K562 (cell line): ENCODE data around the gene NUP153. TPM values are rescaled to one million over a fixed set of nuclear protein-coding genes. Genes with fewer than 3 reads are reported as not detected.

Experiments used
- CBX1 ChIP-seq: sonication (generic); IDR thresholded peaks from 2 replicates; pipeline ENCODE4 v1.6.1; 2016; ENCODE audit warnings: antibody characterized with exemption, low read depth, mild to moderate bottlenecking
- CHD2 ChIP-seq: IDR thresholded peaks from 2 replicates; pipeline ENCODE4 v1.6.1; 2011; ENCODE audit warnings: low read depth, low read length
- CSDE1 ChIP-seq, 2 experiments: fragments of 450-650 bp; IDR thresholded peaks; 2 replicates each; pipeline ENCODE4 v1.6.1; 2016; ENCODE audit warnings: mild to moderate bottlenecking in 1 of 2
- DACH1 ChIP-seq: fragments of 450-650 bp; IDR thresholded peaks from 2 replicates; pipeline ENCODE4 v1.6.1; 2018; ENCODE audit not compliant: partially characterized antibody
- DPF2 ChIP-seq: fragments of 450-650 bp; IDR thresholded peaks from 2 replicates; pipeline ENCODE4 v1.6.1; 2016
- EGR1 ChIP-seq: fragments of 450-650 bp; conservative IDR thresholded peaks from 2 replicates; pipeline ENCODE4 v1.6.1; 2017; ENCODE audit warnings: mild to moderate bottlenecking
- ELF2 ChIP-seq: fragments of 250-450 bp; sonication (Bioruptor Pico); IDR thresholded peaks from 2 replicates; pipeline ENCODE4 v1.5.0; 2021; ENCODE audit warnings: mild to moderate bottlenecking
- ESRRB ChIP-seq: fragments of 250-450 bp; sonication (Bioruptor Pico); IDR thresholded peaks from 2 replicates; pipeline ENCODE4 v1.5.0; 2020; ENCODE audit warnings: mild to moderate bottlenecking, moderate library complexity, borderline replicate concordance
- IRF1 ChIP-seq: sonication (generic); formaldehyde crosslinking; IDR thresholded peaks from 2 replicates; pipeline ENCODE4 v1.8.0; 2022; ENCODE audit warnings: missing genetic modification reagents, mild to moderate bottlenecking, borderline replicate concordance
- JUND ChIP-seq, 2 experiments: IDR thresholded peaks; 2 replicates in 1 of 2; 3 replicates in 1 of 2; pipeline ENCODE4 v1.6.1; 2011; ENCODE audit warnings: borderline replicate concordance in 2 of 2, low read depth in 2 of 2, low read length in 2 of 2, improper control_type of control experiment in 1 of 2, missing biosample characterization in 1 of 2, missing genetic modification characterization in 1 of 2, missing genetic modification reagents in 1 of 2
- MAX ChIP-seq: sonication (generic); formaldehyde crosslinking; IDR thresholded peaks from 2 replicates; pipeline ENCODE4 v1.9.0; 2022; ENCODE audit warnings: mild to moderate bottlenecking, missing genetic modification reagents
- MAZ ChIP-seq, 2 experiments: fragments of 450-650 bp in 1 of 2; sonication (generic) in 1 of 2; formaldehyde crosslinking; IDR thresholded peaks in 1 of 2; conservative IDR thresholded peaks in 1 of 2; 2 replicates each; pipeline versions ENCODE4 v1.4.0 to v1.5.0; 2020; ENCODE audit warnings: mild to moderate bottlenecking in 1 of 2, missing genetic modification reagents in 1 of 2
- MCM3 ChIP-seq: fragments of 450-650 bp; IDR thresholded peaks from 2 replicates; pipeline ENCODE4 v1.6.1; 2016
- NBN ChIP-seq: fragments of 450-650 bp; IDR thresholded peaks from 2 replicates; pipeline ENCODE4 v1.6.1; 2016; ENCODE audit warnings: low read depth, mild to moderate bottlenecking
- NONO ChIP-seq, 2 experiments: fragments of 200-400 bp in 1 of 2; fragments of 450-650 bp in 1 of 2; formaldehyde crosslinking in 1 of 2; IDR thresholded peaks; 2 replicates each; pipeline ENCODE4 v1.6.1; 2017; ENCODE audit warnings: low read depth in 2 of 2, mild to moderate bottlenecking in 2 of 2, moderate library complexity in 2 of 2, low read length in 1 of 2
- NR2C1 ChIP-seq, 2 experiments: fragments of 450-650 bp; IDR thresholded peaks; 2 replicates each; pipeline ENCODE4 v1.6.1; 2017; ENCODE audit warnings: mild to moderate bottlenecking in 2 of 2, antibody characterized with exemption in 1 of 2, inconsistent platforms in 1 of 2, missing compliant biosample characterization in 1 of 2, missing genetic modification characterization in 1 of 2
- PKNOX1 ChIP-seq: fragments of 450-650 bp; IDR thresholded peaks from 2 replicates; pipeline ENCODE4 v1.6.1; 2016
- RHOXF2B ChIP-seq: fragments of 250-450 bp; sonication (Bioruptor Pico); conservative IDR thresholded peaks from 2 replicates; pipeline ENCODE4 v1.5.1; 2021
- SMARCA5 ChIP-seq: fragments of 450-650 bp; IDR thresholded peaks from 2 replicates; pipeline ENCODE4 v1.6.1; 2016
- SNIP1 ChIP-seq: fragments of 450-650 bp; IDR thresholded peaks from 2 replicates; pipeline ENCODE4 v1.7.1; 2017; ENCODE audit warnings: low read depth, mild to moderate bottlenecking
- ZKSCAN3 ChIP-seq: fragments of 250-450 bp; sonication (Bioruptor Pico); IDR thresholded peaks from 2 replicates; pipeline ENCODE4 v1.4.0; 2020
- ZNF280A ChIP-seq: fragments of 450-650 bp; IDR thresholded peaks from 2 replicates; pipeline ENCODE4 v1.6.1; 2018; ENCODE audit warnings: mild to moderate bottlenecking, low read depth; ENCODE audit not compliant: partially characterized antibody
- polyA plus RNA-seq, 8 experiments: library from polyadenylated mRNA; depleted of rRNA in 4 of 8; stranded (reverse) in 5 of 8; unstranded in 3 of 8; fragments of >200 nt; fragmentation: Nextera tagmentation in 2 of 8; fragmentation: Illumina TruSeq in 1 of 8; extraction: Ambion mirVana in 2 of 8; extraction: Trizol in 1 of 8; gene quantifications; 2 replicates each; pipeline versions ENCODE4 v1.2.1 to v1.2.3, GENCODE V29; 2011 to 2014; ENCODE audit warnings: inconsistent platforms in 1 of 8, missing spikeins in 1 of 8
- total RNA-seq, 7 experiments: library from RNA; depleted of rRNA in 6 of 7; stranded (reverse); fragments of >200 nt in 6 of 7; fragmentation: Illumina TruSeq in 2 of 7; extraction: Trizol in 2 of 7; gene quantifications; 2 replicates each; pipeline versions ENCODE4 v1.2.1 to v1.2.3, GENCODE V29; 2011 to 2021; ENCODE audit warnings: low replicate concordance in 1 of 7
- TF ChIP-seq, protein P1 (sequence below): IDR thresholded peaks from 3 replicates; pipeline ENCODE4 v1.6.1; 2011; ENCODE audit warnings: borderline replicate concordance, mild to moderate bottlenecking; ENCODE audit not compliant: insufficient read length, insufficient read depth

Gene NUP153
- total and polyA plus RNA-seq, 9 of the 15 experiments (the other 6 are each of a cell fraction or from before 2014, with no cell fraction given), result 21.9 to 110 (median 84.8) TPM

DNA sequence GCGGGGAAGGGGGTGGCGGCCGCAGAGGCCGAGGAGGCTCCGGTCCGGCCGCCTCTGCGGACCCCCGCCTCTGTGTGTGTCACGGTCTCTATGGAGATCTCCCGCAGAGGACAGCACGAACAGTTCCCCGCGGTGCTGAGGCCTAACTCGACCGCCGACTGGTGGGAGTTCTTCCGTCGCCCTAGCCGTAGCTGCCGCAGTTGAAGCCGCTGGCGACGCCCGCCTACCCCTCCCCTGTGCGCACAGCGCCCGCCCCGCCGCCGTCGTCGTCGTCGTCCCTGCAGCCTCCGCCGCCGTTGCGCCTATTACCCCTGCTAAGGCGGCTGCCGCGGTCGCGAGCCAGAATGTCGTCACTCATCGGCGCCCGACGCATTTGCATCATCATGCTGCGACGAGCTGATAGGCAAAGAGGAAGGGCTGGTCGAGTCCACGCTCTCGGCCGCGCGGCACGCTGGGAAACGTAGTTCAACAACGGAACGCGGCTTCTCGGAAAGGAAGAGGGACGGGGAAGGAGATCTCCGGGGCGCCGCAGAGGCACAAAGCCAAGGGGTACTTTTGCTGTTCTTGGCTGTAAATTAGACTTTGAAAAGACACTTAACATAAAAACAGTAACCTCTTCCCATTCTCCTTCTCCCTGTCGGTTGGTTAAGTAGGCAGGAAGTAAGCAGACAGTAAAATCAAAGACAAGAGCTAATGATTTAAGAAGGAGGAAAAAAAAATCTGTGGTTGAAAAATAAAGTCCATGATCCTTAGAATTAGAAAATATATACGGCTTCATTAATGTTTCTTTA is at the start of gene NUP153 (continued):
- TF ChIP-seq NONO (IDR thresholded peaks at IDR 0.05; ENCODE audit: low read depth in 2 of 2, low read length in 1 of 2) (peak in 1 of 2 experiments; percentile 57; a peak in 1 of 4 replicates), CSDE1 (IDR thresholded peaks at IDR 0.05) (peak in 1 of 2 experiments; percentile 98; a peak in 2 of 4 replicates), EGR1 (peak; percentile 28), CBX1 (peak; percentile 70; the same call in 1 of the 2 replicates), ZNF280A (no peak), IRF1 (CRISPR knock-in tag) (no peak), MCM3 (no peak), PKNOX1 (peak; percentile 52), SMARCA5 (no peak), JUND (IDR thresholded peaks at IDR 0.05; ENCODE audit: borderline replicate concordance, low read depth, low read length) (peak; percentile 90), JUND (tag; IDR thresholded peaks at IDR 0.05; ENCODE audit: borderline replicate concordance, low read depth, low read length) (peak; percentile 75; the same call in 1 of the 3 replicates), MAX (peak; percentile 88), ESRRB (CRISPR knock-in tag) (no peak), ZKSCAN3 (no peak), NBN (peak; percentile 99), ELF2 (CRISPR knock-in tag) (peak; percentile 90), RHOXF2B (CRISPR knock-in tag) (peak; percentile 42; the same call in 1 of the 2 replicates), MAZ (CRISPR knock-in tag; conservative IDR thresholded peaks at IDR 0.05 in 1 of 2, IDR thresholded peaks at IDR 0.05 in 1 of 2) (peak; percentile 74 to 92), SNIP1 (no peak), CHD2 (peak; percentile 63), NR2C1 (IDR thresholded peaks at IDR 0.05) (peak; percentile 63), NR2C1 (tag; IDR thresholded peaks at IDR 0.05) (peak; percentile 86), DACH1 (peak; percentile 52), DPF2 (peak; percentile 46; the same call in 1 of the 2 replicates)
- TF ChIP-seq, protein P1, sequence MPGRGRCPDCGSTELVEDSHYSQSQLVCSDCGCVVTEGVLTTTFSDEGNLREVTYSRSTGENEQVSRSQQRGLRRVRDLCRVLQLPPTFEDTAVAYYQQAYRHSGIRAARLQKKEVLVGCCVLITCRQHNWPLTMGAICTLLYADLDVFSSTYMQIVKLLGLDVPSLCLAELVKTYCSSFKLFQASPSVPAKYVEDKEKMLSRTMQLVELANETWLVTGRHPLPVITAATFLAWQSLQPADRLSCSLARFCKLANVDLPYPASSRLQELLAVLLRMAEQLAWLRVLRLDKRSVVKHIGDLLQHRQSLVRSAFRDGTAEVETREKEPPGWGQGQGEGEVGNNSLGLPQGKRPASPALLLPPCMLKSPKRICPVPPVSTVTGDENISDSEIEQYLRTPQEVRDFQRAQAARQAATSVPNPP, result no peak
